ENCODE measurements around the gene CFAP57. TPM values are rescaled to one million over a fixed set of nuclear protein-coding genes. Genes with fewer than 3 reads are reported as not detected.
A peak's percentile ranks its signal among the peaks of the same experiment; 100 is the strongest.
"Not testable (repeated sequence)": the region's sequence is repeated elsewhere in the genome, so short reads cannot be mapped to it uniquely, and the experiment has no call there.

The CFAP57 gene
- polyA plus RNA-seq, 3 donors: 3.1 to 6.1 (median 4.0) TPM

DNA sequence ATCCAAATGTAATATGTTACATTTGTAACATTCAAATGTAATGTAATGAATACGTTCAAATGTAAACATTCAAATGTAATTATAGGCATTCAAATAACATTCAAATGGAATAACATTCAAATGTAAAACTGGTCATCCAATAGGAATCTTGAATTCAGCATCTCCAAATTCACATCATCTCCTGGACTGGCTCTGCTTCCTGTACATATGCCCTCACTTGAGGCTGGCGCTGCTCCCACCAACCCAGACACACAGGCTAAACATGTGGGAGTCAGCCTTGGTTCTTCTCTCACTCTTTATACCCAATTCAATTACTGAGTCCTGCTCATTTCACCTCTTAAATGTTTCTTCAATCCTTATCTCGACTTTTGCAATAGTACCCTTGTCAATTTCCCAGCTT, 7.0 kb upstream of the CFAP57 start:
- no peak for DNase-seq (ENCODE audit: extremely low read depth in 1 of 11, low read depth in 9 of 11, low spot score in 4 of 11)

DNA sequence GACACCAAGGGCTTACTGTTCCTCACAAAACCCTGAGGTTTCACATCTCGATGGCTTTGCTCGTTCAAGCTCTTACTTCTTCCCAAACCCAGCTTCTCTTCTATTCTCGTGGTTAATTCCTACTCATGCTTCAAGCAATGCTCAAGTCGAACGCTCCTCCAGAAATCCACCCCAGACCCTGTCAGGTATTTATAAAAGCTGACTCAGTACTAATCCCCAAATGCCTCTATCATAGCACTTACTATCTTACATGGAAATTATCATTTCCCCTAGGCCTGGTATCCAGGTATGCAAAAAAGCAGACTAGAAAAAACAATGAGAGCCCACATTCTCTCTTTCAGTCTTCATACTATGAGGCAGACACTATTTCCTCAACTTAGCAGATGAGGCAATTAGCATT, 6.4 kb upstream of the CFAP57 start:
- DNase-seq (ENCODE audit: extremely low read depth in 1 of 11, low read depth in 9 of 11, low spot score in 4 of 11): no peak

DNA sequence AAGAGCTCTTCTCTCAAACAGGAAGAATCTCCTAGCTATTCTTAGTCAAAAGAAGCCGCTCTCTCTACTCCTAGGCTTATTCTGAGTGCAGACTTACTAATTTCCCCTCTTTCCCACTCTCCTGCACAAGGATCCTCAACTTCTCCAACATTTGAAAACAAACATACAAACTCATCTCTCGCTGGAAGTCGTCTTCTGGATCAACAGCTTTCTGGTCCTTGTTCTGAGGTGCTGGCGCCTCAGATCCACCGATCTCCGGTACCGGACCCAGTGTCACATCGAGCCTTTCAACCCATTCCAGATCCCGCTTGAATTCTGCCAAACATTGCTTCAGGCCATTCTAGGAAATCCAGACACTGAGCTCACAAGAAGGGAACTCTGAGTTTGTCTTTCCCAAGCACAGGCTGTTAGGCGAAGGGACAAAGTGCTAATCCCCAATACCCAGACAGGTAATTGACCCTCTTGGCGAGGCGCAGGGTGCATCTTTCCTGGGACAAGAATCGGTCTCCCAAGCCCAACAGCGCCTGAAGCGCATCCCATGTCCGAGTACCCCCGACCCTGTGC, 736 bp upstream of the CFAP57 start:
- no peak for DNase-seq (ENCODE audit: extremely low read depth in 1 of 11, low read depth in 9 of 11, low spot score in 4 of 11)

DNA sequence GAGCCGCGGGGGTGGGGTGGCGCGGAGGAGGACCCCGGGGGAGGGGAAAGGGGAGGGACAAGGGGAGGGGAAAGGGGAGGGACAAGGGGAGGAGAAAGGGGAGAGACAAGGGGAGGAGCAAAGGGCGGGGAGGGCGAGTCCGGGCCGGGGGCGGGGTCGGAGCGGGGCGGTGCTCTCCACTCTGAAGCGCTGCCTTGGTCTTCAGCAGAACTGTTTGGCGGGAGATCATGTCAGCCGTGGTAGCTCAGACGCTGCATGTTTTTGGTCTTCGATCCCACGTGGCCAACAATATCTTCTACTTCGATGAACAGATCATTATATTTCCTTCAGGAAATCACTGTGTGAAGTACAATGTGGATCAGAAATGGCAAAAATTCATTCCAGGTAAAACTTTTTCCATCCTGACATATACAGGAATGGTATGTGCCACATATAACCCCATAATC, 420 bp downstream of the CFAP57 start:
- DNase-seq (ENCODE audit: extremely low read depth in 1 of 11, low read depth in 9 of 11, low spot score in 4 of 11): peak in 7 of 11 donors; percentile 69 to 79 (median 77)

DNA sequence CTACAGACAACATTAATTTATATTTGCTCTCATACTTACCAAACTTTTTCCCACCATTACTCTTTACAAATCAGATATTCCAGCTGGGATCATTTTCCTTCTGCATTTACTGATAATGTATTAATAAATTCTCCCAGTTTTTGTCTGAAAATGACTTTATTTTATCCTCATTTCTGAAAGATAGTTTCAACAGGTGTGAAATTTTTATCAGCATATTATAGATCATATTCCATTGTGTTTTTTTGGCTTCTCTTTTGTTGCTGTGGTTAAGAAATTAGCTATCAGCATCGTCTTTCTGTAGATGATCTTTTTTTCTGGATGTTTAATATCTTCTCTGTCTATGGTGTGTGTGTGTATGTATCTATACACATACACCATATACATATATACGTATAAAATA, 2.7 kb downstream of the CFAP57 start:
- DNase-seq (ENCODE audit: extremely low read depth in 1 of 11, low read depth in 9 of 11, low spot score in 4 of 11): no peak

DNA sequence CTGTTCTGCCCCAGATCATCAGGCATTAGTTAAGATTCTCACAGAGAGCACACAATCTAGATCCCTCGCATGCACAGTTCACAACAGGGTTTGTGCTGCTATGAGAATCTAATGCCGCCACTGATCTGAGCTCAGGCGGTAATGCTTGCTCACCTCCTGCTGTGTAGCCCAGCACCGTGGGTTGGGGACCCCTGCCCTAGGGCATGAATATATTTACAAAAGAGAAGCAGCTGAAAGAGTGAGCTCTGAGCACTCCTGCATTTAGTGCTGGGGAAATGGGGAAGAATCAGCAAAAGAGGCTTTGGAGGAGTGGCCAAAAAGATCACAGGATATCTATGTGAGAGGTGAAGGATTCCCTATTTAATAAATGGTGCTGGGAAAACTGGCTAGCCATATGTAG, 5.6 kb downstream of the CFAP57 start:
- no peak for DNase-seq (ENCODE audit: extremely low read depth in 1 of 11, low read depth in 9 of 11, low spot score in 4 of 11)

DNA sequence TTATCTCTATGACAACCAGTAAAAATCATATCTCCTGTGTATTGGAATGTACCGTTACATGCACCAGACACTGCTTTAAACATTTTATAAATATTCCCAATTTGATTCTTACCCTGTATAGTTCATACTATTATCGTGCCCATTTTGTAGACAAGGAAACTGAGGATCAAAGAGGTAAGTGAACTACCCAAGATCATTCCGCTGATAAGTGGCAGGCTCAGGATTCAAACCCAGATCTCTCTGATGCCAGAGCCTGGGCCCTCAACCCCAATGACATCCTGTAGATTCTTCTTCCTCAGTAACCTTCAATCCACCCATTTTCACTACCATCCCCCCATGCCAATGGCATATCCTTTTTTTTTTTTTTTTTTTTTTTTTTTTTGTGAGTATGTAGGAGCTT, 12.3 kb downstream of the CFAP57 start:
- no peak for DNase-seq (ENCODE audit: extremely low read depth in 1 of 11, low read depth in 9 of 11, low spot score in 4 of 11)

DNA sequence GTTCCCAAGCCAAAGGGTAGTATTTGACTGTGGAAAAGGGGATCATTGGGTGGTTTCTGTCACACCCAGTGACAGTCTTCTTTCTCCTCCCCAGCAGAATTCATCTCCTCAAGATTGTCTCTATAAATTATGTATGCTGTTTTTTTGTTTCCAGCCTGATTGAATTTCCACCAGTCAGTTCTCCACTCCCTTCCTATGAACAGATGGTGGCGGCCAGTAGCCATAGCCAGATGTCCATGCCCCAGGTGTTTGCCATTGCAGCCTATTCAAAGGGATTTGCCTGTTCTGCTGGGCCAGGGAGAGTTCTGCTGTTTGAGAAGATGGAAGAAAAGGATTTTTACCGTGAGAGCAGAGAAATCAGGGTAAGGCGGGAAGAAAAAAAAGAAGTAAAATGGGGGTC, 12.9 kb downstream of the CFAP57 start:
- no peak for DNase-seq (ENCODE audit: extremely low read depth in 1 of 11, low read depth in 9 of 11, low spot score in 4 of 11)

DNA sequence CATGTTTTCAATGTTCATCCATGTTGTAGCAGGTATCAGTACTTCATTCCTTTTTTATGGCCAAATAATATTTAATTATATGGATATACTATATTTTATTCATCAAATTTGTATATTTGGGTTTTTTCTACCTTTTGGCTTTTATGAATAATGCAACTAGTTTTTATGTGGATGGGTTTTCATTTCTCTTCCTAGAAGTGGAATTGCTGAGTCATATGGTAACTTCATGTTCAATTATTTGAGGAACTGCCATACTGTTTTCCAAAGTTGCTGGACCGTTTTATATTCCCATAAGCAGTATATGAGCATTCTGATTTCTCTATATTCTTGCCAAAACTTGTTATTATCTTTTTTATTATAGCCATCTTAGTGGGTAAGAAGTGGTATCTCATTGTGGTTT, 16.0 kb downstream of the CFAP57 start:
- no peak for DNase-seq (ENCODE audit: extremely low read depth in 1 of 11, low read depth in 9 of 11, low spot score in 4 of 11)

DNA sequence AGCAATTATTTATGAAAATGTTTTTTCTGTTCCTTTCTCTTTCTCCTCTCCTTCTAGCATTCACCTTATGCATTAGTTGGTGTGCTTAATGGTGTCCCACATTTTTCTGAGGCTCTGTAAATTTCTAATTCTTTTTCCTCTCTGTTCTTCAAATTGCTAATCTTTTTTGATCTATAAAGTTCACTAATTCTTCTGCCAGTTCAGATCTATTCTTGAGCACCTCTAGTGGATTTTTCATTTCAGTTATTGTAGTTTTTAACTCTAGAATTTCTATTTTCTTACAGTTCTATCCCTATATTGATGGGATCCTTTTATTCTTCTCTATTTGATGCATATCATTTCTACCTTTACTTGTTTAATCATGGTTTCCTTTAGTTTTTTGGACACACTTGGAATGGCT, 22.4 kb downstream of the CFAP57 start:
- DNase-seq (ENCODE audit: extremely low read depth in 1 of 11, low read depth in 9 of 11, low spot score in 4 of 11): no peak

DNA sequence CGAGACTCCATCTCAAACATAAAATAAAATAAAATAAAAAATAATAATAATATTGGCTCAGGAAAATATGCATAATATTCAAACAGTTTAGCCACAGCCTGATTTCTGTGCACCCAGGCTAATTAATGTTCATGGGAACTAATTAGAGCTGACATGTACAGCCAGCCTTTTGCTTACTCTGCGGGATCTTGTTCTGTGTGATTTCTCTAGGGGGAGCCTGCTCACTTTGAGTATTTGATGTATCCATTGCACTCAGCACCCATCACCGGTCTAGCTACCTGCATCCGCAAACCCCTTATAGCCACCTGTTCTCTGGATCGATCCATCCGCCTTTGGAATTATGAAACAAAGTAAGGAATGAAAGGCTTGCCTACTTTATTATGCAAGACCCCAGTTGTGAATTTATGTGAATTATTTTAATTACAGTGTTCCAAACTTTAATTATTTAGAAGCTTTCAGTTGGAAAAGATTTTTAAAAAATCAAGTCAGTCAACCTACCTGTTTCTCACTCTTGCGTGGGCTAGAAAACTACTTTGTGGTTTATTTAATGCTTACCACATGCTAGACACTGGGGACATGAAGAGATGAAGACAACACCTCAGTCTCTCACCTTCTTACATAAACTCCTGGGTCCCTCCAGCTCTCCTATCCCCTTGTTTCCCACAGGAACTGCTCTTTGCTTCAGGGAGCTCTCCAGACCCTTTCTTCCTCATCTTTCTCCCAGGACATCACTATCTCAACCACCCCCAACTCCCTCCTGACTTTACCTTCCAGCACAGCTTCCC, 25.4 kb downstream of the CFAP57 start:
- DNase-seq (ENCODE audit: extremely low read depth in 1 of 11, low read depth in 9 of 11, low spot score in 4 of 11): no peak

DNA sequence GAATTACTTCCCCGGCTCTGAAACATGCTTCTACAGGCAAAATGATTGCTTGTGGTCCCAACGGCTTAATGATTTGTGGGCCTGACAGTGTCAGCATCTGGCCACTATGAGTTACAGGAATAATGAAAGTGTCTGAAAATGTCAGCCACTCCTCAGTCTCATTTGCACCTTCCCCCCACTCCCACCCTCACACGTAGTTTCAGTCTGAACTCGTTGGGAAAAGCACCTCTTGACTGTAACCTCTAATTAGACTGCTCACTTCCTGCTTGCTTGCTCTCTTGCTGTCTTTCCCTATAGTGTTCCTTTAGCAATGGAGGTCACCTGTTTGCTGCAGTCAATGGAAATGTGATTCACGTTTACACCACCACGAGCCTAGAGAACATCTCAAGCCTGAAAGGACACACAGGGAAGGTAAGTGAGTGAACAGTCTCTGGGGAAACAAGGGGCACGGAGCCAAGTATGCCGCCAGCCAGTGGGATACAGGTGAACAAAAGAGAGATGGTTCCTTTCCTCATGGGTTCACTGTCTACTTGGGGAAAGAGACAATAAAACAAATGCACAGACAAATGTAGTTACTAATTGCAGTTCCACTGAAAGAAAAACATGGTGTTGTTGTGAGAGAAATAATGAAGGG, 27.1 kb downstream of the CFAP57 start:
- no peak for DNase-seq (ENCODE audit: extremely low read depth in 1 of 11, low read depth in 9 of 11, low spot score in 4 of 11)

DNA sequence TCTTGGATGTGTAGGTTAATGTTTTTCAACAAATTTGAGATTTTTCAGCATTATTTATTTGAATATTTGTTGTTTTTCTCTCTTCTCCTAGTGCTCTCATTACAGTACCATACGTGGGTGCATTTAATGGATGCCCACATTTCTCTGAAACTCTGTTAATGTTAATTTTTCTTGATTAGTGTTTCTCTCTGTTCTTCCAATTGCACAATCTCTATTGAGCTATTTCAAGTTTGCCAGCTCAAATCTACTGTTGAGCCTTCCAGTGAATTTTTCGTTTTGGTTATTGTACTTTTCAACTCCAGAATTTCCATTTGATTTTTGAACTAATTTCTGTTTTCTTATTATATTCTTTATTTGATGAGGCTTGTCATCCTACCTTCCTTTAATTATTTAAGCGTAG, 31.7 kb downstream of the CFAP57 start:
- DNase-seq (ENCODE audit: extremely low read depth in 1 of 11, low read depth in 9 of 11, low spot score in 4 of 11): no peak

DNA sequence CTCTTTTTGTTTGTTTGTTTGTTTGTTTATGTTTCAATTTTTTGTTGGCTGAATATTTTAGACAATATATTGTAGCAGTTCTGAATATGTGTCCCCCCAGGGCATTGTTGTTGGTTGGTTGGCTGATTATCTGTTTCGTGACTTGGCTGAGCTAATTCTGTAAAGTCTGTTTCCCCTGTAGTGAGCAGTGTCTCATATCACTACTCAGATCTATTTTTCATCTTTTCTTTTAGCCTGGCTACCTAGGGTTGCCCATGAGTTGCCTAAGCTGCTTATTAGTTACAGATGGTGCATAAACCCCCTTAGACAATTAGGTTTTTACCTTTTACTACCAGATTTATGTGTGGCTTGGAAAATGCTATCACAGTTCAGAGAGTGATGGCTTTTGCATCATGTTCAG, 32.3 kb downstream of the CFAP57 start:
- no peak for DNase-seq (ENCODE audit: extremely low read depth in 1 of 11, low read depth in 9 of 11, low spot score in 4 of 11)

DNA sequence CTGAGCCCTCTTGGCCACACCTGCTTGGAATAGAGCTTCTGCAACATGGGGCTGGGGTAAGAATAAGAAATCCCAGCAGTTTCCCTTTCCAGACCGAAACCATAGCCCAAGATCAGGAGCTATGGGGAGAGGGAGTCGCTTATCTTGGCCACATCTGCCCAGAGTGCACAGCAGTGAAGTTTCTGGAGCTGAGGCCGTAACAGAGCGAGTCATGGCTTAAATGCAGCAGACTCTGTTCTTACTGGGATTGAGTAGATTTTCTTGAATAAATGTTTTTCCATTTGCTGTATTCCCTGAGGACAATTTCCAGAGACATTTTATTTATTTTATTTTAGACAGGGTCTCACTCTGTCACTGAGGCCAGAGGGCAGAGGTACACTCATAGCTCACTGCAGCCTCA, 33.5 kb downstream of the CFAP57 start:
- no peak for DNase-seq (ENCODE audit: extremely low read depth in 1 of 11, low read depth in 9 of 11, low spot score in 4 of 11)

DNA sequence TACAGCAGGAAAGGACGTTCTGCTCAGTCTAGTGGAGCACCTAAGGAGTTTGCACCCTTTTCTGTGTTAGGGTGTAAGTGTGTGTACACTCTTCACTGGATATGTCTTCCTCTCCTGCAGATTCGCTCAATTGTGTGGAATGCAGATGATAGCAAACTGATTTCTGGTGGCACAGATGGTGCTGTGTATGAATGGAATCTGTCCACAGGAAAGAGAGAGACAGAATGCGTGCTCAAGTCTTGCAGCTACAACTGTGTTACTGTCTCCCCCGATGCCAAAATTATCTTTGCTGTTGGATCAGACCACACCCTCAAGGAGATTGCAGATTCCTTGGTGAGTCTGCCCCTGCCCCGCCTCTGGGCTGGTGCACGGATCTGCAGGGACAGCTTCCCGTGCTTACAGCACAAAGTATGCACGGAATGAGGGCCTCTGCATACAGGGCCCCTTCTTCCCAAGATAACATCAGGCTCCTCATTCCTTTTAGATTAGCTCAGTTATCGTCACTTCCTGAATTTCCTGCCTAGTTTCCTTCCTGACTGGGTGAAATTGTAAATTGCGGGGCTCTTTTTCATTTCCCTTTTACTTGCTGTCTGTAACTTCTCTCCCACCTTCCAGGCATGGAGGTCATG, 34.6 kb downstream of the CFAP57 start:
- DNase-seq (ENCODE audit: extremely low read depth in 1 of 11, low read depth in 9 of 11, low spot score in 4 of 11): peak; percentile 25 to 67 (median 42)

DNA sequence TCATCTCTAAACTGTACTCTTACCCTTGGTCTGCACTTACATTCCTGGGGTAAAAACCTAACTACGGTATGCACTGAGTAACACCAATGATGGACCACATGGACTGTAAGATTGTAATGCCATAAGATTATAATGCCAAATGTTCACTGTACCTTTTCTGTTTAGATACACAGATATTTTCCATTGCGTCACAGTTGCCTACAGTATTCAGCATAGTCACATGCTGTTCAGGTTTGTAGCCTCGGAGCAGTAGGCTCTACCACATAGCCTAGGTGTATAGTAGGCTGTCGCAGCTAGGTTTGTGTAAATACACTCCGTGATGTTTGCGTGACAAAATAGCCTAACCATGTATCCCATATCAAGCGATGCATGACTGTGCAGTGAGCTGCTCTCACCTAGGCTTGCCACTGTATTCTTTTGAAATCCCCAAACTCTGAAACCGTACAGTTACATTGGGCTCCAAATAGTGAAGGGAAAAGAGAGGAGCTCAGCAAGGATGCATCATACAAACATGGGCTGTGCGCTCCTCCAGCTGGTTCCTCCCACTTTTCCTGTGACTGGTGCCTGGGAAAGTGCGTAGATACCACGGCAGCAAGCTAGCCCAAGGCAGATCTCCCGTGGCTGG, 35.2 kb downstream of the CFAP57 start:
- DNase-seq (ENCODE audit: extremely low read depth in 1 of 11, low read depth in 9 of 11, low spot score in 4 of 11): no peak

DNA sequence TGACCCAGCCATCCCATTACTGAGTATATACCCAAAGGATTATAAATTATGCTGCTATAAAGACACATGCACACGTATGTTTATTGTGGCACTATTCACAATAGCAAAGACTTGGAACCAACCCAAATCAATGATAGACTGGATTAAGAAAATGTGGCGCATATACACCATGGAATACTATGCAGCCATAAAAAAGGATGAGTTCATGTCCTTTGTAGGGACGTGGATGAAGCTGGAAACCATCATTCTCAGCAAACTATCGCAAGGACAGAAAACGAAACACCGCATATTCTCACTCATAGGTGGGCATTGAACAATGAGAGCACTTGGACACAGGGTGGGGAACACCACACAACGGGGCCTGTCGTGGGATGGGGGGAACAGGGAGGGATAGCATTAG, 36.1 kb downstream of the CFAP57 start:
- DNase-seq (ENCODE audit: extremely low read depth in 1 of 11, low read depth in 9 of 11, low spot score in 4 of 11): not testable (repeated sequence)

DNA sequence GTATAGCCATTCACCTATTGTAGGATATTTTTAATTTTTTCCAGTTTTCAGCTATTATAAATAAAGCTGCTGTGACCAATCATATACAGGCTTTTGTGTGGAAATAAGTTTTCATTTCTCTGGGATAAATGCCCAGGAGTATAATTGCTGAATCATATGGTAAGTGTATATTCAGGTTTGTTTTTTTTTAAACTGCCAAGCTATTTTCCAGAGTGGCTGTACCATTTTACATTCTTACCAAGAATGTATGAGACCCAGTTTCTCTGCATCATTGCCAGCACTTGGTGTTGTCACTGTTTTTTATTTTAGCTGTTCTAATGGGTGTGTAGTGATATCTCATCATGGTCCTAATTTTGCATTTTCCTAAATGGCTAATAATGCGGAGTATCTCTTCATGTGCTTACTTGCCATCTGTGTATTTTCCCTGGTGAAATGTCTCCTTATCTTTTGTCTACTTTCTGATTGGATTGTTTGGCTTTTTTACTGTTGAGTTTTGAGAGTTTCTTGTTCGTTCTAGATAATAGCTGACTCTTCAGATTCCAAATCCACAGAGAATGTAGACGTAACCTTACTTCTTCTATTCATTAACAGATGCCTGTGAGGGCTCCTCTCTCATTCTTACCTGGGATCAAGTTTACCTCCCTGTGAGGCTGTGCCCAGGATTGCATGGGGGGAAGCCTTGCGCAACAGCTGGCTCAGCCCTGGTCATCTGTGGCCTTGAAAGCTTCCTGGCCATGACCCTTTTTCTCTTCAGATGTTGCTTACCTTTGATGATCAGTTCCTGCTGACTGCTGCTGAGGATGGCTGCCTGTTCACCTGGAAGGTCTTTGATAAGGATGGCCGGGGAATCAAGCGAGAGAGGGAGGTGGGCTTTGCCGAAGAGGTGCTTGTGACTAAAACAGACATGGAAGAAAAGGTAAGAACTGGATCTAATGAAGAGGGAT, 42.6 kb downstream of the CFAP57 start:
- DNase-seq (ENCODE audit: extremely low read depth in 1 of 11, low read depth in 9 of 11, low spot score in 4 of 11): no peak

Data from renal cortex interstitium (tissue), 11 donors.